ENCODE results near the gene NELFCD.

The NELFCD gene

GRCh38 chr20:58989196-58989595 is 8.1 kb downstream of the NELFCD start:
- Histone ChIP-seq H3K9me3 (replicated peaks; ENCODE audit: insufficient read depth, low read length) (no peaks in the 10 kb centered on the region), H3K4me1 (ENCODE audit: low read length) (peaks cover 22% of the 10 kb centered on the region), H3K4me3 (ENCODE audit: low read length) (no peak overlapping the region), H3F3A (ENCODE audit: insufficient read depth, low read length) (peaks cover 18% of the 10 kb centered on the region), H3K4me2 (ENCODE audit: low read depth, low read length) (no peak overlapping the region), H2AFZ (ENCODE audit: low read length) (no peak overlapping the region), H4K20me1 (ENCODE audit: insufficient read depth, low read length) (no peaks in the 10 kb centered on the region), H3K9ac (ENCODE audit: low read length) (no peak overlapping the region), H3K79me2 (ENCODE audit: low read length) (peaks cover 49% of the 10 kb centered on the region), H3K27ac (ENCODE audit: low read length) (no peak overlapping the region), H3K9me2 (replicated peaks; ENCODE audit: insufficient read depth, low read length) (no peaks in the 10 kb centered on the region), H3K27me3 (replicated peaks; ENCODE audit: insufficient read depth, low read length) (no peaks in the 10 kb centered on the region), H3K36me3 (replicated peaks; ENCODE audit: insufficient read depth, low read length) (peaks cover 20% of the 10 kb centered on the region)
- DNase-seq = no peak
- no peak for TF ChIP-seq EZH2phosphoT487 (IDR thresholded peaks at IDR 0.05; ENCODE audit: low read length)
- TF ChIP-seq CTCF (IDR thresholded peaks at IDR 0.05; ENCODE audit: low read length) = no peak
- no peak for TF ChIP-seq EZH2 (optimal IDR thresholded peaks at IDR 0.05; ENCODE audit: low read depth, low read length)

- no peaks in the 10 kb centered on the region for H4K20me1 ChIP-seq (ENCODE audit: insufficient read depth, low read length)
- H3K4me2 ChIP-seq (ENCODE audit: low read depth, low read length) = no peak overlapping the region
- peaks cover 28% of the 10 kb centered on the region for H3K4me1 ChIP-seq (ENCODE audit: low read length)
- H3K9ac ChIP-seq (ENCODE audit: low read length) = no peak overlapping the region
- H2AFZ ChIP-seq (ENCODE audit: low read length) = no peak overlapping the region
- H3K27me3 ChIP-seq (replicated peaks; ENCODE audit: insufficient read depth, low read length) = no peaks in the 10 kb centered on the region
- H3K9me3 ChIP-seq (replicated peaks; ENCODE audit: insufficient read depth, low read length) = no peaks in the 10 kb centered on the region
- TF ChIP-seq CTCF (IDR thresholded peaks at IDR 0.05; ENCODE audit: low read length) (no peak), EZH2 (optimal IDR thresholded peaks at IDR 0.05; ENCODE audit: low read depth, low read length) (no peak), EZH2phosphoT487 (IDR thresholded peaks at IDR 0.05; ENCODE audit: low read length) (no peak)
- peaks cover 37% of the 10 kb centered on the region for H3K79me2 ChIP-seq (ENCODE audit: low read length)
- peaks cover 29% of the 10 kb centered on the region for H3K36me3 ChIP-seq (replicated peaks; ENCODE audit: insufficient read depth, low read length)
- no peak overlapping the region for H3K27ac ChIP-seq (ENCODE audit: low read length)
- DNase-seq = no peak
- peaks cover 19% of the 10 kb centered on the region for H3F3A ChIP-seq (ENCODE audit: insufficient read depth, low read length)
- H3K4me3 ChIP-seq (ENCODE audit: low read length) = no peak overlapping the region
- no peaks in the 10 kb centered on the region for H3K9me2 ChIP-seq (replicated peaks; ENCODE audit: insufficient read depth, low read length)
These were observed 9.8 kb downstream of the NELFCD start for GRCh38 chr20:58990651-58991445.

GRCh38 chr20:58991715-58992114 is 10.7 kb downstream of the NELFCD start:
- Histone ChIP-seq H3K9ac (ENCODE audit: low read length) (no peak overlapping the region), H3F3A (ENCODE audit: insufficient read depth, low read length) (peaks cover 19% of the 10 kb centered on the region), H3K27me3 (replicated peaks; ENCODE audit: insufficient read depth, low read length) (no peaks in the 10 kb centered on the region), H3K4me3 (ENCODE audit: low read length) (no peak overlapping the region), H3K4me2 (ENCODE audit: low read depth, low read length) (no peak overlapping the region), H3K4me1 (ENCODE audit: low read length) (peaks cover 28% of the 10 kb centered on the region), H3K9me2 (replicated peaks; ENCODE audit: insufficient read depth, low read length) (no peaks in the 10 kb centered on the region), H3K9me3 (replicated peaks; ENCODE audit: insufficient read depth, low read length) (no peaks in the 10 kb centered on the region), H3K36me3 (replicated peaks; ENCODE audit: insufficient read depth, low read length) (peaks cover 29% of the 10 kb centered on the region), H4K20me1 (ENCODE audit: insufficient read depth, low read length) (no peaks in the 10 kb centered on the region), H3K79me2 (ENCODE audit: low read length) (peaks cover 28% of the 10 kb centered on the region), H2AFZ (ENCODE audit: low read length) (no peak overlapping the region), H3K27ac (ENCODE audit: low read length) (no peak overlapping the region)
- no peak for DNase-seq
- TF ChIP-seq CTCF (IDR thresholded peaks at IDR 0.05; ENCODE audit: low read length) (no peak), EZH2 (optimal IDR thresholded peaks at IDR 0.05; ENCODE audit: low read depth, low read length) (no peak), EZH2phosphoT487 (IDR thresholded peaks at IDR 0.05; ENCODE audit: low read length) (no peak)
